Gastroesophageal sphincter (tissue), 4 donors: ENCODE data around the gene GNG3. TPM values are rescaled to one million over a fixed set of nuclear protein-coding genes. Genes with fewer than 3 reads are reported as not detected.

Source experiments
- ATAC-seq: fragments of 150-250 bp; one replicate; pipeline ENCODE4 v1.9.1; 2016; ENCODE audit warnings: mild to moderate bottlenecking, moderate library complexity
- H3K27ac ChIP-seq, 4 donors: fragments of 200-600 bp; sonication (generic) in 3 of 4; 1 replicate in 3 of 4; 2 replicates in 1 of 4; pipeline ENCODE4 v1.5.1; 2016 to 2019
- H3K27me3 ChIP-seq: fragments of 200-600 bp; sonication (generic); one replicate; pipeline ENCODE4 v1.5.1; 2019
- H3K36me3 ChIP-seq, 2 donors: fragments of 200-600 bp; sonication (generic); one replicate each; pipeline ENCODE4 v1.5.1; 2019; ENCODE audit warnings: control low read depth in 1 of 2
- H3K4me1 ChIP-seq, 3 donors: fragments of 200-600 bp; sonication (generic); 1 replicate in 2 of 3; 2 replicates in 1 of 3; pipeline ENCODE4 v1.5.1; 2016 to 2019; ENCODE audit warnings: control low read depth in 2 of 3
- H3K4me3 ChIP-seq, 2 donors: fragments of 200-600 bp; sonication (generic); one replicate each; pipeline ENCODE4 v1.5.1; 2019; ENCODE audit warnings: mild to moderate bottlenecking in 1 of 2, moderate library complexity in 1 of 2
- H3K9me3 ChIP-seq, 3 donors: fragments of 200-600 bp; sonication (generic); one replicate each; pipeline ENCODE4 v1.5.1; 2017 to 2019; ENCODE audit warnings: control low read depth in 2 of 3
- CTCF ChIP-seq, 4 experiments: fragments of 200-600 bp in 2 of 4; fragments of 450-650 bp in 2 of 4; sonication (generic) in 1 of 4; IDR thresholded peaks; one replicate each; pipeline ENCODE4 v1.5.1; 2017 to 2019; ENCODE audit warnings: antibody characterized with exemption in 4 of 4, mild to moderate bottlenecking in 2 of 4, moderate library complexity in 2 of 4
- EP300 ChIP-seq: sonication (generic); formaldehyde crosslinking; IDR thresholded peaks from one replicate; pipeline ENCODE4 v1.6.1; 2017; ENCODE audit warnings: antibody characterized with exemption, mild to moderate bottlenecking
- POLR2A ChIP-seq, 2 donors: fragments of 450-650 bp; IDR thresholded peaks; one replicate each; pipeline ENCODE4 v1.6.1; 2017; ENCODE audit warnings: antibody characterized with exemption in 2 of 2, mild to moderate bottlenecking in 2 of 2, moderate library complexity in 1 of 2
- POLR2AphosphoS5 ChIP-seq: sonication (generic); formaldehyde crosslinking; IDR thresholded peaks from one replicate; pipeline ENCODE4 v1.6.1; 2017; ENCODE audit warnings: antibody characterized with exemption
- WGBS, 2 donors: methylation state at CpG; one replicate each; pipeline ENCODE4 v1.1.5; 2018; ENCODE audit warnings: low coverage in 1 of 2; 5-methylcytosine and 5-hydroxymethylcytosine counted together
- total RNA-seq, 4 donors: library from RNA; depleted of rRNA; stranded (reverse); fragments of >200 nt; gene quantifications; one replicate each; pipeline ENCODE4 v1.1.0, GENCODE V29; 2016

Gene GNG3
- total RNA-seq, 4 donors from 2014 or later = not detected

- ATAC-seq = no peak
- peaks cover 5 to 67% (median 24%) of the 10 kb centered on the region in 3 donors for H3K4me1 ChIP-seq
- H3K4me3 ChIP-seq = peak overlapping the region; percentile 71 to 87
Measured at GRCh38 chr11:62666259-62666926, 41.1 kb upstream of the GNG3 start.

GRCh38 chr11:62667460-62667859, 40.0 kb upstream of the GNG3 start:
- H3K4me1 ChIP-seq = peaks cover 5 to 74% (median 24%) of the 10 kb centered on the region in 3 donors
- TF ChIP-seq POLR2A (IDR thresholded peaks at IDR 0.05) (no peak), POLR2AphosphoS5 (no peak), CTCF (IDR thresholded peaks at IDR 0.05) (no peak)

More at GRCh38 chr11:62666259-62666926, 41.1 kb upstream of the GNG3 start:
- TF ChIP-seq CTCF (IDR thresholded peaks at IDR 0.05) = no peak
- no peak for TF ChIP-seq POLR2AphosphoS5
- no peak for TF ChIP-seq EP300
- TF ChIP-seq POLR2A (IDR thresholded peaks at IDR 0.05) = no peak
- H3K27ac ChIP-seq = peak overlapping the region; percentile 65 to 96 (median 94)
- H3K9me3 ChIP-seq = no peaks in the 10 kb centered on the region
- H3K36me3 ChIP-seq = peaks cover 0 to 28% of the 10 kb centered on the region in 2 donors
- no peaks in the 10 kb centered on the region for H3K27me3 ChIP-seq
- WGBS, 2 donors = 64% methylated on average over 11 of the region's 16 CpGs; no CpG with 5 or more reads in 1 of the 2 donors

GRCh38 chr11:62669420-62670161, 37.9 kb upstream of the GNG3 start:
- H3K4me3 ChIP-seq = no peak overlapping the region
- 74 to 81% methylated on average over 3 of the region's 4 CpGs for WGBS, 2 donors
- no peaks in the 10 kb centered on the region for H3K9me3 ChIP-seq
- H3K36me3 ChIP-seq = peaks cover 0 to 24% of the 10 kb centered on the region in 2 donors
- TF ChIP-seq POLR2A (IDR thresholded peaks at IDR 0.05) = no peak
- no peak for TF ChIP-seq POLR2AphosphoS5
- no peak for TF ChIP-seq CTCF (IDR thresholded peaks at IDR 0.05)
- no peak for TF ChIP-seq EP300
- no peaks in the 10 kb centered on the region for H3K27me3 ChIP-seq
- no peak for ATAC-seq
- H3K27ac ChIP-seq = peak overlapping the region in 1 of 4 donors; percentile 91
- H3K4me1 ChIP-seq = peaks cover 5 to 78% (median 32%) of the 10 kb centered on the region in 3 donors

More at GRCh38 chr11:62667460-62667859, 40.0 kb upstream of the GNG3 start:
- H3K4me3 ChIP-seq = peak overlapping the region in 1 of 2 donors; percentile 87
- H3K27me3 ChIP-seq = no peaks in the 10 kb centered on the region
- peaks cover 0 to 18% of the 10 kb centered on the region in 2 donors for H3K36me3 ChIP-seq
- WGBS, 2 donors = 57 to 100% methylated on average over 1 to 2 of the region's 2 CpGs
- H3K27ac ChIP-seq = peak overlapping the region in 3 of 4 donors; percentile 16 to 96 (median 95)
- H3K9me3 ChIP-seq = no peaks in the 10 kb centered on the region
- ATAC-seq = no peak

- TF ChIP-seq POLR2AphosphoS5 = no peak
- no peak for TF ChIP-seq CTCF (IDR thresholded peaks at IDR 0.05)
- TF ChIP-seq POLR2A (IDR thresholded peaks at IDR 0.05) = no peak
- no peak for TF ChIP-seq EP300
- H3K36me3 ChIP-seq = peaks cover 0 to 41% of the 10 kb centered on the region in 2 donors
- H3K9me3 ChIP-seq = no peaks in the 10 kb centered on the region
- peaks cover 5 to 74% (median 30%) of the 10 kb centered on the region in 3 donors for H3K4me1 ChIP-seq
- WGBS, 2 donors = 0 to 2% methylated on average over 1 to 8 of the region's 17 CpGs
- peak overlapping the region; percentile 24 to 91 (median 88) for H3K27ac ChIP-seq
- peak; percentile 45 for ATAC-seq
- H3K4me3 ChIP-seq = peak overlapping the region; percentile 48 to 80
- no peaks in the 10 kb centered on the region for H3K27me3 ChIP-seq
Measured at GRCh38 chr11:62671236-62671607, 36.3 kb upstream of the GNG3 start.
